B cell (primary cell): ENCODE data around the gene PRODH2. TPM values are rescaled to one million over a fixed set of nuclear protein-coding genes. Genes with fewer than 3 reads are reported as not detected.

Experiments
- ATAC-seq: fragments of 200-7000 bp; cut with Tn5 transposase; one replicate; pipeline ENCODE4 v1.10.0; 2021; ENCODE audit warnings: low read depth, mild to moderate bottlenecking, moderate number of reproducible peaks, moderate library complexity
- CTCF ChIA-PET: fragments of 350-600 bp; sonication (Branson Sonifier 250); formaldehyde crosslinking; loops from one replicate; lab custom pipeline; 2021; ENCODE audit warnings: antibody characterized with exemption, inconsistent platforms; lab: Charles Lee
- POLR2A ChIA-PET: fragments of 350-600 bp; sonication (Branson Sonifier 250); formaldehyde crosslinking; loops from one replicate; lab custom pipeline; 2021; ENCODE audit warnings: antibody characterized with exemption; lab: Charles Lee
- DNase-seq: peaks from one replicate; pipeline ENCODE4 v3.0.0; 2013
- H2AFZ ChIP-seq: 2 replicates; pipeline ENCODE4 v1.6.1; 2012; ENCODE audit warnings: mild to moderate bottlenecking, low read depth, low read length; ENCODE audit not compliant: insufficient read depth, poor library complexity, severe bottlenecking
- H3K27ac ChIP-seq, 2 donors: 1 replicate in 1 of 2; 2 replicates in 1 of 2; pipeline ENCODE4 v1.5.1; 2012 to 2013; ENCODE audit warnings: low read length in 2 of 2, mild to moderate bottlenecking in 2 of 2, moderate library complexity in 1 of 2
- H3K27me3 ChIP-seq, 4 experiments: fragments of 200-600 bp in 1 of 4; sonication (generic) in 1 of 4; replicated peaks in 1 of 4; 1 replicate in 2 of 4; 2 replicates in 2 of 4; pipeline versions ENCODE4 v1.6.1 to v1.7.0; 2013 to 2016; ENCODE audit warnings: low read length in 3 of 4, mild to moderate bottlenecking in 2 of 4, mixed read lengths in 1 of 4, moderate library complexity in 1 of 4; ENCODE audit not compliant: insufficient read depth in 4 of 4, control insufficient read depth in 3 of 4; ENCODE audit errors: control extremely low read depth in 1 of 4
- H3K36me3 ChIP-seq, 2 experiments: replicated peaks in 1 of 2; 1 replicate in 1 of 2; 2 replicates in 1 of 2; pipeline versions ENCODE4 v1.6.1 to v1.7.1; 2013; ENCODE audit warnings: low read length in 1 of 2; ENCODE audit not compliant: insufficient read depth in 2 of 2, control insufficient read depth in 1 of 2; ENCODE audit errors: control extremely low read depth in 1 of 2, extremely low read depth in 1 of 2
- H3K4me1 ChIP-seq, 2 donors: fragments of 200-600 bp in 1 of 2; sonication (generic) in 1 of 2; 1 replicate in 1 of 2; 2 replicates in 1 of 2; pipeline versions ENCODE4 v1.5.1 to v1.6.1; 2013 to 2017; ENCODE audit warnings: low read length in 2 of 2; ENCODE audit not compliant: control insufficient read depth in 2 of 2, insufficient read depth in 2 of 2
- H3K4me2 ChIP-seq: replicated peaks from 2 replicates; pipeline ENCODE3; 2012; ENCODE audit warnings: mild to moderate bottlenecking, low read depth, low read length; ENCODE audit not compliant: poor library complexity, severe bottlenecking
- H3K4me3 ChIP-seq, 5 experiments: fragments of 200-600 bp in 1 of 5; sonication (generic) in 1 of 5; 1 replicate in 3 of 5; 2 replicates in 2 of 5; pipeline versions ENCODE4 v1.5.1 to v1.7.0; 2011 to 2016; ENCODE audit warnings: low read length in 4 of 5, mild to moderate bottlenecking in 4 of 5, low read depth in 2 of 5, control low read depth in 1 of 5, moderate library complexity in 1 of 5; ENCODE audit not compliant: insufficient read depth in 1 of 5; ENCODE audit errors: control extremely low read depth in 1 of 5, extremely low read depth in 1 of 5
- H3K79me2 ChIP-seq: fragments of 200-600 bp; sonication (generic); one replicate; pipeline ENCODE4 v1.6.0; 2016; ENCODE audit warnings: low read length; ENCODE audit not compliant: control insufficient read depth, insufficient read depth
- H3K9ac ChIP-seq: fragments of 200-600 bp; sonication (generic); 2 replicates; pipeline ENCODE4 v1.6.1; 2017; ENCODE audit warnings: mild to moderate bottlenecking, low read length, moderate library complexity
- H3K9me3 ChIP-seq, 3 donors: one replicate each; pipeline versions ENCODE4 v1.6.1 to v1.7.1; 2013; ENCODE audit warnings: low read length in 2 of 3; ENCODE audit not compliant: control insufficient read depth in 2 of 3, insufficient read depth in 1 of 3; ENCODE audit errors: control extremely low read depth in 1 of 3
- H4K20me1 ChIP-seq: 2 replicates; pipeline ENCODE4 v1.6.0; 2012; ENCODE audit warnings: mild to moderate bottlenecking, low read length; ENCODE audit not compliant: insufficient read depth, control insufficient read depth, poor library complexity, severe bottlenecking
- H3K27ac Mint-ChIP-seq: one replicate; pipeline ENCODE4 v1.8.0; 2021; ENCODE audit warnings: mixed read lengths
- H3K27me3 Mint-ChIP-seq: one replicate; pipeline ENCODE4 v1.8.0; 2021; ENCODE audit warnings: mixed read lengths
- H3K4me1 Mint-ChIP-seq: one replicate; pipeline ENCODE4 v1.8.0; 2021; ENCODE audit warnings: mixed read lengths
- H3K4me3 Mint-ChIP-seq: one replicate; pipeline ENCODE4 v1.8.0; 2021; ENCODE audit warnings: mixed read lengths
- H3K9me3 Mint-ChIP-seq: one replicate; pipeline ENCODE4 v1.8.0; 2022; ENCODE audit warnings: mixed read lengths; ENCODE audit not compliant: insufficient read depth
- CTCF ChIP-seq: fragments of 200-600 bp; IDR thresholded peaks from one replicate; pipeline ENCODE4 v1.8.0; 2022; ENCODE audit warnings: antibody characterized with exemption, mild to moderate bottlenecking
- EZH2 ChIP-seq: IDR thresholded peaks from 2 replicates; pipeline ENCODE4 v1.6.1; 2012; ENCODE audit warnings: borderline replicate concordance, low read depth, mild to moderate bottlenecking, moderate library complexity, low read length; ENCODE audit not compliant: insufficient read depth, poor library complexity, severe bottlenecking
- WGBS: methylation state at CpG from one replicate; pipeline ENCODE4 v1.1.5; 2013; ENCODE audit warnings: missing lambda C conversion rate; ENCODE audit not compliant: insufficient coverage; 5-methylcytosine and 5-hydroxymethylcytosine counted together
- intact Hi-C: fragments of 100-400 bp; cut with micrococcal nuclease; formaldehyde crosslinking; loops from one replicate; pipeline ENCODE4 v1.10.0; 2022
- polyA plus RNA-seq: library from polyadenylated mRNA; depleted of rRNA; stranded (reverse); fragments of >200 nt; gene quantifications from 2 replicates; pipeline ENCODE4 v1.2.3, GENCODE V29; 2012
- total RNA-seq, 2 donors: library from RNA; stranded (reverse); fragments of 120-200 nt in 1 of 2; gene quantifications; 1 replicate in 1 of 2; 2 replicates in 1 of 2; pipeline versions ENCODE4 v1.2.3 to v1.2.4, GENCODE V29; 2013 to 2022

PRODH2 gene
- total and polyA plus RNA-seq, 2 donors (not counting 1 experiment from before 2014, with no cell fraction given): not detected

- no peak overlapping the region for H3K27ac Mint-ChIP-seq
- Histone ChIP-seq H3K36me3 (no peaks in the 10 kb centered on the region), H3K4me1 (peaks cover 0 to 3% of the 10 kb centered on the region in 2 donors), H3K4me2 (no peak overlapping the region), H3K27me3 (peaks cover 0 to 11% (median 3%) of the 10 kb centered on the region in 4 experiments), H3K9ac (no peak overlapping the region), H3K27ac (no peak overlapping the region), H3K4me3 (no peak overlapping the region), H2AFZ (no peak overlapping the region), H4K20me1 (no peaks in the 10 kb centered on the region), H3K79me2 (no peaks in the 10 kb centered on the region), H3K9me3 (peaks cover 0 to 4% (median 0%) of the 10 kb centered on the region in 3 donors)
- intact Hi-C loops: no loop called here
- TF ChIP-seq CTCF: no peak
- no peak for TF ChIP-seq EZH2
- H3K9me3 Mint-ChIP-seq: no peaks in the 10 kb centered on the region
- CTCF ChIA-PET: no interaction called here
- peaks cover 21% of the 10 kb centered on the region for H3K27me3 Mint-ChIP-seq
- no peak overlapping the region for H3K4me3 Mint-ChIP-seq
- POLR2A ChIA-PET: no interaction called here
- peaks cover 3% of the 10 kb centered on the region for H3K4me1 Mint-ChIP-seq
- no peak for DNase-seq
- 93% methylated on average over 15 of the region's 15 CpGs for WGBS
- no peak for ATAC-seq
Measured at GRCh38 chr19:35792312-35792711, 20.3 kb downstream of the PRODH2 start.

GRCh38 chr19:35791814-35792279, 20.8 kb downstream of the PRODH2 start:
- H4K20me1 ChIP-seq: no peaks in the 10 kb centered on the region
- ChIA-PET CTCF (no interaction called here), POLR2A (no interaction called here)
- Mint-ChIP-seq H3K4me3 (no peak overlapping the region), H3K27me3 (peaks cover 17% of the 10 kb centered on the region), H3K27ac (no peak overlapping the region), H3K4me1 (no peaks in the 10 kb centered on the region), H3K9me3 (no peaks in the 10 kb centered on the region)
- H3K27ac ChIP-seq: no peak overlapping the region
- no peak overlapping the region for H2AFZ ChIP-seq
- no peaks in the 10 kb centered on the region for H3K79me2 ChIP-seq
- DNase-seq (no peak), ATAC-seq (no peak)
- H3K4me2 ChIP-seq: no peak overlapping the region
- TF ChIP-seq EZH2 (no peak), CTCF (no peak)
- H3K27me3 ChIP-seq: peaks cover 0 to 6% (median 3%) of the 10 kb centered on the region in 4 experiments
- intact Hi-C loops: no loop called here
- no peak overlapping the region for H3K4me3 ChIP-seq
- H3K4me1 ChIP-seq: no peaks in the 10 kb centered on the region
- H3K9ac ChIP-seq: no peak overlapping the region
- H3K9me3 ChIP-seq: peaks cover 0 to 4% (median 0%) of the 10 kb centered on the region in 3 donors
- no peaks in the 10 kb centered on the region for H3K36me3 ChIP-seq
- WGBS: 96% methylated on average over 8 of the region's 9 CpGs
